Measurements from ENCODE around the gene KIF1A.
"Not testable (repeated sequence)": the region's sequence is repeated elsewhere in the genome, so short reads cannot be mapped to it uniquely, and the experiment has no call there.

KIF1A gene

DNA sequence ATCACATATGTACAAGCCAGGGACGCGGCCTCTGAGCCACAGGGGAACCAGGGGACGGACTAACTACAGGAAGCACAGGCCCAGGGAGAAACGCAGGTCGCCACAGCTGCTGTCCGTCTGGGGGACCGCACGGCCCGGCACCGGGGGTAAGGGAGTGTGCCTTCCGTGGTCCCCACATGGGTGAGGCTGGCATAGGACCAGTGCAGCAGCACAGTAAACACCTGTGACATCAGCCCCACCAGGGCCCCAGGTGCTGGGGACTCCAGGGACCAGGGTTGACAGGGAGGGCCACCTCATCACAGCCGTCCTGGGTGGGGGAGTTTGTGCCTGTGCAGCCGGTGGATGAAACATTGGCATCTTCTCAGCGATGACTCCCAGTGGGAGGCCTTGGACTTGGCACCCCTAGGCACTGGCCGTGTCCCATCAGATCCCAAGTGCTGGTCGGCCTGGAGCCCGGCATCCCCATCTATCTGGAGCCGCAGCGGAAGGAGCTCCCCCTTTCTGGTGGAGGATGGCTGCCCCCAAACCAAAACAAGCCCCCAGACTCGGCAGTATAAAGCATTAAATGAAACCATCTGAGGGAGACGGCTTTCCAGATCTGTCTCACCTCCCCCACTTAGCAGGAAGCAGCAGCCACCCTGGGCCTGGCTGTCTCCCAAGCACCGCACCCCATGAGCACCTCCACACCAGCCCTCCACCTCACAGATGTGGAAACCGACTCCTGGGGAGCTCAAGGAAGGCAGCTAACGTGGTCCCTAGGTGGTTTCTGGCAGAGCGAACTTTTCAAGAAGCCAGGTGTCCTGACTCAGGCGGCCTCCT lies 105.9 kb downstream of the KIF1A start:
- DNase-seq, result no peak

DNA sequence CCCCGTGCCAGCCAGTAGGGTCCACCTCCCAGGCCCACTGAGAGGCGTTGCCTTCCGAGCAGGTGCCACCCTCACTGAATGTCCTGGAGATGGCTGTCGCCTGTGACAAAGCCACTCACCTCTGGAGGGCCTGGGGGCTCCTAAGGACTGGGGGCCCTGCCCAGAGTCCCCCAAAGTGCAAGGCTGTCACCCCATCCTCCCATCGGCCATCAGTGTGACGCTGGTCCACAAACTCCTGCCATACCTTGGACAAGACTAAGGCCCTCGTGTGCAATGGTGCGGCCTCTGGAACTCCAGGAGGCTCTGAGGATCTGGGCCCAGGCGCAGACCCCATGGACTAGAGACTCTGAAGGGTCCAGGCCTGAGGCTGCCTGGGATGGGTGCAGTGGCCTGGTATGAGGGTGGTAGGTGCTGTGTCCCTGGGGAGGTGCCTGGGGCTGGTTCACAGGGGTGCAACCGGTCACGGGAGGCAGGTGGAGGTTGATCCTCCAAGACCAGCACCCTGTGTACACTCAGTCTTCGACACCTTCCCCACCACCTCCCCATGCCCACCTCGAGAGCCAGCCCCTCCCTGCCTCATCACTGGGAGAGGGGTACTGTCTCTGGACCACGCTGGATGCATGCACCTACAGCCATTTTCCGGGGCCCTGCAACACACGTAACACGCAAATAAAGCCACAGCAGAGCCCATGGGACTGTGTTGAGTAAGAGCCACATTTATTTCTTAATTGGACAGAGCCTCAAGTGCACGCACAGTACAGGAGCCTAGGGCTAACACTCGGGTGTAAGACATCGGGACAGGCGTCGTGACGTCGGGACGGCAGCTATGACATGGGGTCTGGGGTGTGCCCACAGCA lies 106.7 kb downstream of the KIF1A start:
- no peak for DNase-seq

GRCh38 chr2:240712121-240712520 lies 107.9 kb downstream of the KIF1A start:
- DNase-seq, result no peak

GRCh38 chr2:240711701-240712100 lies 108.3 kb downstream of the KIF1A start:
- DNase-seq, result no peak

DNA sequence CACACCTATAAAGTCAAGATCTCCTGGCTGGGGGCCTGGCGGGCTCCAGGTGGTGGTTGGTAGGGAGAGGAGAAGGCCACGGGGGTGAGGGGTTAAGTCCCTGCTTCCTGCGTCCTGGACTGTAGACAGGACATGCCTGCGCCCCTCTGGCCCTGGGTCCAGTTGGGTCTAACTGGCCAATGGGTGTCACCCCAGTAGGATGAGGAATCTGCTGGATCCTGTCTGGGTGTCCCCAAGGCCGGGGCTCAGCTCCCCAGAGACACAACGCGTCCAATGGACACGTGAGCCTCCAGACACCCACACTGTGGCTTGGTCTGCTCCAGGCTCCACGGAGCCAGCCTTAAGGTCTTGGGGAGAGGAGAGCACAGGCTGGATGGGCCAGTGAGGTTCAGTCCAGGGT lies 108.7 kb downstream of the KIF1A start:
- no peak for DNase-seq

- no peak for DNase-seq
These were observed 111.6 kb downstream of the KIF1A start for GRCh38 chr2:240708457-240708856.

DNA sequence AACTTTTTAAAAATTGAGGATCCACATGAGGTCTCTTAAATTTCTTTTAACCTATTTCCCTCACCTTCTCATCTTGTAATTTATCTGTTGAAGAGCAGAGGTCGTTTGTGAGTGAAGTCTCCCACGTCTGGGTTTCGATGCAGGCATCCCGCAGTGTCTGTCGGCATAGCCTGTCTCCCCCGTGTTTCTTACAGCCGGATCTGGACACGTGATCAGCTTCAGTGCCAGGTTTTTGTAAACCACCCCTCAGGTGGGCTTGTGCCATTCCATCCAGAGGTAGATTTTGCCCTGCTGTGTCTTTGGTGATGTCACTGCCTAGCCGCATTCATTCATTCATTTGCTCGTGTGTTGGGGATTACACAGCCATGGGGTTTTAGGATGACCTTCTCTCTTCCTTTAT lies 112.2 kb downstream of the KIF1A start:
- no peak for DNase-seq

- no peak for DNase-seq
These were observed 112.8 kb downstream of the KIF1A start for GRCh38 chr2:240707043-240707756.

- no peak for DNase-seq
These were observed 114.7 kb downstream of the KIF1A start for GRCh38 chr2:240705204-240705791.

DNA sequence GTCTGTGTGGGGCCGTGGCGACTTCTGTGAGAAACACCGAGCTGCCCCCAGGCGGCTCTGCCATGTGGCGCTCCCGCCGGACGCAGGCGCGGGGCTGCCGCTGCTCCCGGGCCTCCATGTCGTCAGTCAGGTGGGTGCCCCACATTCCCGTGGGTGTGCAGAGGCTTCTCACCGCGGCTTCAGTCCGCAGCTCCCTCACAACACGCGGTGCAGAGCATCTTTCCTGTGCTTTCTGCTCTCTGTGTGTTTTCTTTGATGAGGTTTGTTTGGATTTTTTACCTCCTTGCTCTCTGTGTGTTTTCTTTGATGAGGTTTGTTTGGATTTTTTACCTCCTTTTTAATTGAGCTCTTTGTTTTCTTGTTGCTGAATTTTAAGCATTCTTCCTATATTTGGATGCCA lies 115.4 kb downstream of the KIF1A start:
- DNase-seq, result no peak

- DNase-seq, result no peak
These were observed 116.3 kb downstream of the KIF1A start for GRCh38 chr2:240703417-240704341.

- DNase-seq, result no peak
These were observed 117.4 kb downstream of the KIF1A start for GRCh38 chr2:240702640-240703011.

DNA sequence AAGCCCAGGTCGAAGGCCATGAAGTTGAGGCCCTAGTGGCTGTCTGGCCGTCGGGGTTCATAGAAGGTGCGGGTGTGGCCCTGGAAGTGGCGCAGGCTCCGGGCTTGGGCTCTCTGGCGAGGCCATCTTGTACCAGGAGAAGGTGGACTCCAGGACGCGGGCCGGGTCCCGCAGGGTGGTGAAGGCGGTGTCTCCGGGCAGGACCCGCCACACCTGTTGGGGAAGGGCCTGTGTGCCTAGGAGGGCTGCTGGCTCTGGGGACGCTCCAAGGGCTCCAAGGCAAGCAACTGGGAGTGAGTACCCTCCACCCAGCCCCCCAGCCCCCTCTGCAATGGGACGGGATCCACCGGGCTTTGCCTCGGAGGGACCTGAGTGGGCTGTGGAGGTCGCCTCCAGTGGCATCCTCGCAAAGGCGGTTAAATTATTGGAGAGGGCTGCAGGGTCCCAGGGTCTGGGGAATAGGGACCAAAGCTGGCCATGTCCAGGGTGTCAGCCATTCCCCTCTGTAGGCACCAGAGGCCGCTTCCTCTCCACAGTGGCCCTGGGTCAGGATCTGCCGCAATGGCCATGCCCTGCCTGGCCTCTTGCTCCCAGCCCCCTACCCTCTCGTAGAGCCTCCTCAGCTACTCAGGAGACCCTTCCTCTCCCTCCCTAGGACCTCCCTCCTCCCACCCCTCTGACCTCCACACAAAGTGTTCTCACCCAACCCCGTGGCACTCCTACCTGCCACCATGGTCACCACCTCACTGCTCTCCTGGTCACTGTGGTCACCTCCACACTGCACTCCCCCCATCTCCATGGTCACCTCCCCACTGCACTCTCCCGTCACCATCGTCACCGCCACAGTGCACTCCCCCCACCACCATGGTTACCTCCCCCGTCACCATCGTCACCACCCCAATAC lies 118.0 kb downstream of the KIF1A start:
- no peak for DNase-seq

DNA sequence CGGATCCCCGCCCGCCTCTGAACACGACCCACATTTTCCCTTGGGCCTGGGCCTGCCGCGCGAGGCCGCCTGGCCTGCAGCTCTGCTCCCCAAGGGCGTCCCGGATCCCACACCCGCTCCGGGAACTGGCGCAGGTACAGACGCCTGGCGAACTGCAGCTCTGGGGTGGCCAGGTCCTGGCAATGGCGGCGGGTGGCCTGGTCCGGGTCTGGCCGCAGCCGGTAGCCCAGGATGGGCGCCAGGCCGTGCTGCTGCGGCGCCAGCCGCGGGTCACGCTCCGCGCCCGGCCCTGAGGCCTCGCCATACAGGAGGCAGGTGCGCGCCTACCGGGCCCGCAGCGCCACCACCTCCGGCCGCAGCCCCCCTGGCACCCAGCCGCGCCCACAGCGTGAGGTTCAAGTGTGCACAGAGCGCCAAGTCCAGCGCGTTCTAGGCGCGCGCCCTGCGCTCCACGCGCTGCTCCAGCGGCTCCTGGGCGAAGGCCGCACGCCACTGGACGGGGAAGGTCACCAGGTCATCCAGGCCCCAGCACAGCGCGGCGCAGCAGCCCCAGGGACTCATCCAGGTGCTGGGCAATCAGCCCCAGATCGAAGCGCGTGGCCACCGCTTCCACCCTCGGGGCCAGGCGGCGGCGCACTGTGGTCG lies 118.8 kb downstream of the KIF1A start:
- DNase-seq, result no peak

DNA sequence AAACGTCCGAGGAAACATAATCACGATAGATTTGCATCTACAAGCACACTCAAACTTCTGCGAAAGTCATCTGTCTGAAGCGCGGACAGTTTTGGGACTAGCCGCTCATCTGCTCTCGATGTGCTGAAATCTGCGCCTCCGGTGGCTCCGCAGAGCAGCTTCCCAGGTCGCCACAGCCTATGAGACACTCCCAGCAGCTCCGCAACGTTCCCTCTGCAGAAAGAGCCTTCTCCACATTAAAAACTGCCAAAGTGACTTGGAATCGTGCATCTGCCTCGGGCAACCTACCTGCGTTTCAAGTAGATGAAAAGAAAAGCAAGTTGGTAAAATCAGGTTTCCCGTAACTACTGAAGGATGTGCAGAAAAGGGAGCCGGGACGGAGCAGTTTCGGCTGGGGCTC lies 119.4 kb downstream of the KIF1A start:
- DNase-seq, result not testable (repeated sequence)

GRCh38 chr2:240699835-240700234 lies 120.2 kb downstream of the KIF1A start:
- DNase-seq, result not testable (repeated sequence)

DNA sequence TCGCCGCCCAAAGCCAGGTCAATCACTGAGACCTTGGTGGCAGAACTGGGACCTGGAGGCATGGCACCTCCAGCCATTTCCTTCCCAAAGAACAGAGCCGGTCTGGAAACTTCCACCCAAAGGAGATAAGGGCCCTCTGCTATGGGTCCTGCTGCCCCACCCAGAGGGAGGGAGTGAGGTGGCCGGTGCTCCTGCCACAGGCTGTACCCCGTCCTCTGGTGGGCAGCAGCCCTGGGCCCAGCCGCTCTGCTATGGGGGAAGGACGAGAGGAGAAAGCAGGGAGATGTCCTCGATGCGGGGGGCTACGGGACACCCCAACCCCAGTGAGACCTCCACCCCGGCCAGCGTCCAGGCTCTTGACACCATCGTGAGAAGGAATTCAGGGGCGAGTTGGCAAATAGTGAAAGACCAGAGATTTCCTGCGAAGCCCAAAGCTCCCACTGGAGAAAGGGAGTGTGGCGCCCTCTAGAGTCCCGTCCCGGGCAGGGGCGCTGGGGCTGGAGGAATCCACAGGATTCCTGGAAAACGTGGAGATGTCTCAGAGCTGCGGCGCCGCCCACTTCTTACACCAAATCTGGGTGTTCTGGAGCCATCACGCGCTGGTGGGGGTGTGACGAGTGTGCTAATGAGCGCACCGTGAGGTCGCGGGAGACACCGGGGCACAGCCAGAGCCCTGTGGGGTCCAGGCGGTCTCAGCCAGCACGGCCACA lies 121.0 kb downstream of the KIF1A start:
- DNase-seq, result not testable (repeated sequence)

DNA sequence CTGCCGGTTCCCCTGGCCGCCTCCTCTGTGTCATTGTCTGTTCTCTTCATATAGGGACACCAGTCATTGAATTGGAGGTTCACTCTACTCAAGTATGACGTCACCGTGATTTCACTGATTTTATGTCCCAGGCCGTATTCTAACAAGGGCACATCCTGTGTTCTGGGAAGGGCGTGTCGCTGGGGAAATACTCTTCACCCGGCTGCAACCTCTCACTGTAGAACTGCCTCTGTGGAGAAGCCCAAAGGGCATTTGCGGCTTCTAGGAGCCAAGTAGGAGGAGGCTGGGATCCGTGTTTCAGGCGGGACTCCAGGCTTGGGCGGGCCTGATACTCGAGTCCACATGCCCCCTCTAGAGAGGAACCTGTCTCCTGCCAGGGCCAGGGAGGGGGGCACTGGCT lies 123.5 kb downstream of the KIF1A start:
- not testable (repeated sequence) for DNase-seq

DNA sequence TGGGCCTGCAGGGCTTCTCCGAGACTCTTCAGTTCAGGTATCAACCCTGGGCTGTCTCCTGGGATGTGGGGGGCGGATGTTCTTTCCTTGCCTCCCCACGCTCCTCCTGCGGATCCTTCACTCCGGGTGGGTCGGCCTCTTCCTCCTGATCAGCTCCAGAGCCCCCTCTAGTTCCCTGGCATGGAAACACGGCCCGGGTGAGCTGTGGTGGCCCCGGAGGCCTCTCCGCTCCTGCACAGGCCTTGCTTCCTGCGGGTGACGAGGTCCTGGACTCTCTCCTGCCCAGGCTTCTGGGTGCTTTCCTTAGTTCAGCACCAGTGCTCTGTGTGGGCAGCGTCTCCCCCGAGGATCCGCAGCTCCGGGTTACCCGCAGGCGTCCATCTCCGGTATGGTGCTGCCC lies 124.4 kb downstream of the KIF1A start:
- DNase-seq, result not testable (repeated sequence)

DNA sequence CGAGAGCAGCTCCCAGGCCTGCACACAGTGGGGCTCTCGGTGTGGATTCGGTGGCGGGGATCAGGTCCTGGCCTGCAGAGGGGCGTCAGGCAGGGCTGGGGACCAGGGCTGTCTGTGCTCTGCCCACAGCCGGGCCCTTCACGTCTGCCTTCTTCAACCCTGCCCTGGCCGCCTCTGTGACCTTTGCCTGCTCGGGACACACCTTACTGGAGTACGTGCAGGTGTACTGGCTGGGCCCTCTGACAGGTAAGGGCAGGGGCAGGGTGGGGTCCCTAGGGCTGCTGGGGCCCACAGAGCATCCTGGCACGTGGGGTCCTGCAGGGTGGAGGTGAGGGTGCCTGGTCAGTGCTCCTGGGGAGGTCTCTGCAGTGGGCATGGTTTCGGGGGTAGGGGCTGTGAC lies 125.7 kb downstream of the KIF1A start:
- not testable (repeated sequence) for DNase-seq
